Smooth muscle cell (in vitro differentiated cells): ENCODE measurements around the gene ZFP1. TPM values are rescaled to one million over a fixed set of nuclear protein-coding genes. Genes with fewer than 3 reads are reported as not detected.

ENCODE experiments used
- DNase-seq: peaks from one replicate; lab custom pipeline; 2025; ENCODE audit not compliant: unreplicated experiment; lab: John Stamatoyannopoulos, UW
- H2AFZ ChIP-seq: fragments of 200-600 bp; sonication (generic); 2 replicates; pipeline ENCODE4 v1.6.0; 2016; ENCODE audit warnings: antibody characterized with exemption, low read depth, mild to moderate bottlenecking
- H3F3A ChIP-seq: fragments of 200-600 bp; sonication (generic); 2 replicates; pipeline ENCODE4 v1.6.0; 2017; ENCODE audit warnings: antibody characterized with exemption, low read depth
- H3K27ac ChIP-seq: fragments of 200-600 bp; sonication (generic); 2 replicates; pipeline ENCODE4 v1.5.1; 2016; ENCODE audit warnings: low read depth, mild to moderate bottlenecking
- H3K27me3 ChIP-seq: fragments of 200-600 bp; sonication (generic); 2 replicates; pipeline ENCODE4 v1.6.1; 2016; ENCODE audit warnings: low read depth, mild to moderate bottlenecking
- H3K36me3 ChIP-seq: fragments of 200-600 bp; sonication (generic); 2 replicates; pipeline ENCODE4 v1.5.1; 2016; ENCODE audit warnings: low read depth
- H3K4me1 ChIP-seq: fragments of 200-600 bp; sonication (generic); 2 replicates; pipeline ENCODE4 v1.5.1; 2016; ENCODE audit warnings: low read depth
- H3K4me2 ChIP-seq: fragments of 200-600 bp; sonication (generic); 2 replicates; pipeline ENCODE4 v1.6.0; 2016; ENCODE audit warnings: mild to moderate bottlenecking
- H3K4me3 ChIP-seq: fragments of 200-600 bp; sonication (generic); 2 replicates; pipeline ENCODE4 v1.5.1; 2016; ENCODE audit warnings: mild to moderate bottlenecking
- H3K79me2 ChIP-seq: fragments of 200-600 bp; sonication (generic); 2 replicates; pipeline ENCODE4 v1.6.0; 2016; ENCODE audit warnings: low read depth, mild to moderate bottlenecking
- H3K9ac ChIP-seq: fragments of 200-600 bp; sonication (generic); 2 replicates; pipeline ENCODE4 v1.6.0; 2016; ENCODE audit warnings: low read depth
- H3K9me3 ChIP-seq: fragments of 200-600 bp; sonication (generic); replicated peaks from 2 replicates; pipeline ENCODE4 v1.5.1; 2016; ENCODE audit warnings: low read depth
- H4K20me1 ChIP-seq: fragments of 200-600 bp; sonication (generic); 2 replicates; pipeline ENCODE4 v1.6.0; 2016; ENCODE audit warnings: low read depth
- CTCF ChIP-seq: fragments of 200-600 bp; sonication (generic); IDR thresholded peaks from 2 replicates; pipeline ENCODE4 v1.5.1; 2017; ENCODE audit warnings: borderline replicate concordance, mild to moderate bottlenecking, antibody characterized with exemption; ENCODE audit not compliant: insufficient read depth, poor library complexity, severe bottlenecking
- WGBS: methylation state at CpG from one replicate; pipeline ENCODE4 v1.1.7; 2016; ENCODE audit warnings: low lambda C conversion rate; 5-methylcytosine and 5-hydroxymethylcytosine counted together
- polyA plus RNA-seq: library from polyadenylated mRNA; unstranded; fragments of >200 nt; fragmentation: Nextera tagmentation; extraction: Ambion mirVana; gene quantifications from 2 replicates; pipeline ENCODE4 v1.2.1, GENCODE V29; 2016
- total RNA-seq: library from RNA; depleted of rRNA; stranded (reverse); fragments of >200 nt; gene quantifications from 2 replicates; pipeline ENCODE4 v1.2.3, GENCODE V29; 2014

The ZFP1 gene
- total and polyA plus RNA-seq, 2 experiments from 2014 or later = 12.6 to 15.0 TPM

- WGBS = 77% methylated on average over 22 of the region's 24 CpGs
- Histone ChIP-seq H3K4me1 (no peaks in the 10 kb centered on the region), H3K4me2 (no peak within 1 kb of the TSS), H3K9ac (no peak within 1 kb of the TSS), H2AFZ (no peak within 1 kb of the TSS), H3F3A (no peaks in the 10 kb centered on the region), H3K36me3 (no peaks in the 10 kb centered on the region), H3K9me3 (no peaks in the 10 kb centered on the region), H3K4me3 (no peak within 1 kb of the TSS), H3K27me3 (no peaks in the 10 kb centered on the region), H4K20me1 (no peaks in the 10 kb centered on the region), H3K27ac (no peak within 1 kb of the TSS), H3K79me2 (no peaks in the 10 kb centered on the region)
- no peak for TF ChIP-seq CTCF
- no peak for DNase-seq
Measured at GRCh38 chr16:75206749-75207451, 58.6 kb downstream of the ZFP1 start, which contains the start of gene CTRB2. Gene CTRB2 (minus strand): TSS chr16:75207161. CDS start chr16:75207141, 20 bp downstream.

GRCh38 chr16:75207831-75208230, 59.5 kb downstream of the ZFP1 start:
- H3K4me3 ChIP-seq = no peak overlapping the region
- no peaks in the 10 kb centered on the region for H3K4me1 ChIP-seq
- WGBS = 96% methylated on average over 11 of the region's 11 CpGs
- TF ChIP-seq CTCF = no peak
- H3K9me3 ChIP-seq = no peaks in the 10 kb centered on the region
- H3K27me3 ChIP-seq = no peaks in the 10 kb centered on the region
- no peak overlapping the region for H2AFZ ChIP-seq
- no peak overlapping the region for H3K9ac ChIP-seq
- H3K36me3 ChIP-seq = no peaks in the 10 kb centered on the region
- H4K20me1 ChIP-seq = no peaks in the 10 kb centered on the region
- H3F3A ChIP-seq = no peaks in the 10 kb centered on the region
- H3K4me2 ChIP-seq = no peak overlapping the region
- DNase-seq = no peak
- no peak overlapping the region for H3K27ac ChIP-seq
- no peaks in the 10 kb centered on the region for H3K79me2 ChIP-seq

- Histone ChIP-seq H4K20me1 (no peaks in the 10 kb centered on the region), H3K27me3 (no peaks in the 10 kb centered on the region), H3K9ac (no peak overlapping the region), H3K36me3 (no peaks in the 10 kb centered on the region), H3K9me3 (no peaks in the 10 kb centered on the region), H3K4me2 (no peak overlapping the region), H3K4me3 (no peak overlapping the region), H3F3A (no peaks in the 10 kb centered on the region), H2AFZ (no peak overlapping the region), H3K27ac (no peak overlapping the region), H3K4me1 (no peaks in the 10 kb centered on the region), H3K79me2 (no peaks in the 10 kb centered on the region)
- TF ChIP-seq CTCF = no peak
- WGBS = 84% methylated on average over 13 of the region's 13 CpGs
- no peak for DNase-seq
Measured at GRCh38 chr16:75208242-75208825, 60.0 kb downstream of the ZFP1 start.
